GM20000 (cell line): ENCODE results near the gene SCUBE1.

Experiments
- DNase-seq: peaks from one replicate; pipeline ENCODE4 v3.0.0; 2012; ENCODE audit warnings: low spot score
- CTCF ChIP-seq: IDR thresholded peaks from 2 replicates; pipeline ENCODE4 v1.5.1; 2012; ENCODE audit warnings: mild to moderate bottlenecking, control low read depth; ENCODE audit errors: extremely low read depth, missing control alignments

SCUBE1 gene

DNA sequence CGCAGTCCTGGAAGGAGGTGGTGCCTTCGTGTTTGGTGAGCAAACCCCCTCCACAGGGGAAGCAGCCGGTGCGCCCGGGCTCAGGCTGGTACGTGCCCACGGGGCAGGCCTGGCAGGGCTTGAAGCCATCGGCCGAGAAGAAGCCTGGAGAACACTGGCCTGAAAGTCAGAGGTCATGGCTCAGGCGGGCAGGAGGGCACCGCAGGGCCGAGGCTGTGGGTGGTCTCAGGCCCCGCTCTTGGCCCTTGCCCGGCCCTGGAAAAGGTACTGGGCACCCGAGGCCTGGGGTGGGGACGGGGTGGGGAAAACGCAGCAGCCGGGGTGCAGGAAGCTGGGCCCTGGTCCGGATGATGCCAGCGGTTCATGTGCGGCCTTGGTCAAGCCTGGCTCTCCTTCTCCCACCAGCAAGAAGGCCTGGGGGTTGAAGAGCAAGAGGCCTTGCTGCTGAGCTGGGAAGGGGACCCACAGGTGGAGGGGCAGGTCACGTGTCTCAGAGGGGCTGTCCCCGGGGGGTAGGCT, 130.7 kb downstream of the SCUBE1 start:
- TF ChIP-seq CTCF: no peak
- no peak for DNase-seq

- no peak for TF ChIP-seq CTCF
Observed at GRCh38 chr22:43211941-43212433, 131.2 kb downstream of the SCUBE1 start.

DNA sequence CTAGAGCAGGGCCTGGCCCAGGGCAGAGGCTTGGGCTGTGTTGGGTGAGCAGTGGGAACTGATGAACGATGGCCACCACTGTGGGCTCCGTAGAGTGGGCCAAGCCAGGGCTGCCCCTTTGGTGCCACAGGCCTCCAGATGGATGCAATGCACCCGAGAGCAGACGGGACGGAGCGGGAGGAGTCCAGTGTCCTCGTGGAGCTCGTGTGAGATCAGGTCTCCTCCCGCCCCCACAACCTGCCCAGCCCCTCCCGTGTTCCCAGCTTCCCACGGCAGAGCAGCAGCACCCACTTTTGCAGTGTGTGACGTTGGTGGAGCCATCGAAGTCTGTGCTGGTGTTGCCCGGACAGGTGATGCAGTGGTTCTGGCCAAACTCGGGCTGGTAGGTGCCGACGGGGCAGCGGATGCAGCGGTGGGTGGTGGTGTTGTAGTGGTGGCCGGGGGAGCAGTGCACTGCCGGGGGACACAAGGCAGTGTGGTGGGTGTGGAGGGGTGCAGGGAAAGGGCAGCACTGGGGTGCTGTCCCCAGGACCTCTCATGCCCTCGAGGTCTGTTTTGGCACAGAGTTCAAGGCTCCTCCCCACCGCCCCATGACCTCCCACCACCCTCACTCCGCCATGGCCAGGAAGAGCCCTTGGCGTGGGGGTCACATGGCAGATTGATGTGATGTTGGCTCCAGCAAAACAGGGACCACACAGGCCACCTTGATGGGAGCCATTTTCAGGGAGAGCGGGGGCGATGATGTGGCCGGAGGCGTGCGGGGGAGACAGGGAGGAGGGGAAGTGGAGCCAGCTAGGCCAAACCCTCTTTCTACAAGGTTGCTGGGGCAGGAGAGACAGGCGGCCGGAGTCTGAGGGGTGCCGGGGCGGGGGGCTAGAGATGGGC, 132.3 kb downstream of the SCUBE1 start:
- TF ChIP-seq CTCF: no peak
- DNase-seq: no peak

More at GRCh38 chr22:43211941-43212433, 131.2 kb downstream of the SCUBE1 start:
- no peak for DNase-seq

GRCh38 chr22:43209971-43210370, 133.2 kb downstream of the SCUBE1 start:
- no peak for DNase-seq

DNA sequence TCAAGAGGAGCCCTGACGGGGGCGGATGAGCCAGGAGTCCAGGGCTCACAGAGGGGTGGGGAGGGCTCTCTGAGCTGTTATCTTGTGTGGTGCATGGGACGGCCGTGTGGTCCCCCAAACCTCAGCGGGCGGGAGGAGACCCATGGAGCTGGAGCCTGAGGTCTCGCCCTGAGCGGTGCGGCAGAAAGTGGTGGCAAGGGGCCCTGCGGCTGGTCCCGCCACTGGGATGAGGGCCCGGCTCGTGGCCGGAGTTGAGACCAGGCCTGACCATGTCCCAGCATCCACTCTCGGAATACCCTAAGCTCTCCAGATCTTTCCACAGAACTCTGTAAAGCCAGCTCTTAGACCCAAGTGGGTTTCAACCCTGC, 133.7 kb downstream of the SCUBE1 start:
- no peak for TF ChIP-seq CTCF
- DNase-seq: no peak

More at GRCh38 chr22:43209971-43210370, 133.2 kb downstream of the SCUBE1 start:
- no peak for TF ChIP-seq CTCF

DNA sequence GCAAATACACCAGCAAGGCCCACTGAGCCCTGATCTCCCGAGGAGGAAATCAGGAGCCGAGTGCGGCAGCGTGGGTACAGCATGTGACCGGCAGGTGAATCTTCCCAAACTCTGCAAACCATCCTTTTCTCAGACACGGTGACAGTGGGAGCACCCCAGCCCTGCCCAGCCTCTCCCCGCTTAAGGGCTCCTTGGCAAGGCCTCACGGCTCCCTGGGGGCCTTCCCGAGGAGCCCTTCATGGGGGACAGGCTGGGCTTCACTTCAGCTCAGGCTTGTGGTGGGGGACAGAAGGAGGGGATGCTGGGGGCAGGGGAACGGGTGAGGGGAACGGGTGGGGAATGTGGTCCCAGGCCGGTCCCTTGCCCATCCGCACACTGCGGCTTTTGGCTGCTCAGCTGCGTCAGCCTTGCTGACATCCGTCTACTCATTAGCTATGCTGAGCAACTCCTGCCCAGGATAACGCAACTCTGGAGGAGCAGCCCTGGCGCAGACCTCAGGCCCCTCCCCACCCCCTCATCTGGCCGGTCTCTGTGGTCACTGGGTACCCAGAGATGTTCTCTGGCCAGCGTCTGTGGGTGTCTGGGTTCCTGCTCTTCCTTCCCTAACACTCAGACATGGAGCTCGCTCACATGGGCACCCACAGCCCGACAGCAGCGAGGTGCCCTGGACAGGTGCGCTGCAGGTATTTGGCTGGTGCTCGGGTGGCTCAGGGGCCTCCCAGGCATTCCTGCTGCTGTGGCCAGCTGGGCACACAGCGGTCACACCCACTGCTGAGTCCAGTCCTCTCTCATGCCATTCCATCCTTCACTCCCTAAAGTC, 134.3 kb downstream of the SCUBE1 start:
- TF ChIP-seq CTCF: no peak
- DNase-seq: no peak
